ENCODE measurements around the gene NEK9.
A peak's percentile ranks its signal among the peaks of the same experiment; 100 is the strongest.

NEK9 gene

DNA sequence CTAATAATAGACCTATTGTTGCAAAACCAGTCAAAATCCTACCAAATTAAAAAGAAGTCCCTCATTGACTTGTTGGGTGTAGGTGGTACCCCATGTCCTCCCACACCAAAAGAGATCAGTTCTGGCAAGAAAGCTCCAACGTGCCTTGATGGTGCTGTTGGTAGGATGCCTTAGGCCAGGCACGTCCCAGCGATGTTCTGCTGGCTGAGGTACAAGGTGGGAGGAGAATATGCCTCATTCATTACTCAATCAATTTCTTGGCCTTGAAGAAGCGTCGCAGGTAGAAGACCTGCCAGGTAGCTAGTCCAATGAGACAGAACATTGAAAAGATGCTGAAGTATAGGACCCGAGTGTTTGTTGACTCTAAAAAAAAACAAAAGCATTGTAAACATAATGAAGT lies 7.8 kb upstream of the NEK9 start:
- no peak overlapping the region for H3K4me3 ChIP-seq (ENCODE audit: low read depth, low read length)
- TF ChIP-seq, protein P1, sequence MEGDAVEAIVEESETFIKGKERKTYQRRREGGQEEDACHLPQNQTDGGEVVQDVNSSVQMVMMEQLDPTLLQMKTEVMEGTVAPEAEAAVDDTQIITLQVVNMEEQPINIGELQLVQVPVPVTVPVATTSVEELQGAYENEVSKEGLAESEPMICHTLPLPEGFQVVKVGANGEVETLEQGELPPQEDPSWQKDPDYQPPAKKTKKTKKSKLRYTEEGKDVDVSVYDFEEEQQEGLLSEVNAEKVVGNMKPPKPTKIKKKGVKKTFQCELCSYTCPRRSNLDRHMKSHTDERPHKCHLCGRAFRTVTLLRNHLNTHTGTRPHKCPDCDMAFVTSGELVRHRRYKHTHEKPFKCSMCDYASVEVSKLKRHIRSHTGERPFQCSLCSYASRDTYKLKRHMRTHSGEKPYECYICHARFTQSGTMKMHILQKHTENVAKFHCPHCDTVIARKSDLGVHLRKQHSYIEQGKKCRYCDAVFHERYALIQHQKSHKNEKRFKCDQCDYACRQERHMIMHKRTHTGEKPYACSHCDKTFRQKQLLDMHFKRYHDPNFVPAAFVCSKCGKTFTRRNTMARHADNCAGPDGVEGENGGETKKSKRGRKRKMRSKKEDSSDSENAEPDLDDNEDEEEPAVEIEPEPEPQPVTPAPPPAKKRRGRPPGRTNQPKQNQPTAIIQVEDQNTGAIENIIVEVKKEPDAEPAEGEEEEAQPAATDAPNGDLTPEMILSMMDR (IDR thresholded peaks at IDR 0.05; ENCODE audit: low read depth, low read length) = no peak

DNA sequence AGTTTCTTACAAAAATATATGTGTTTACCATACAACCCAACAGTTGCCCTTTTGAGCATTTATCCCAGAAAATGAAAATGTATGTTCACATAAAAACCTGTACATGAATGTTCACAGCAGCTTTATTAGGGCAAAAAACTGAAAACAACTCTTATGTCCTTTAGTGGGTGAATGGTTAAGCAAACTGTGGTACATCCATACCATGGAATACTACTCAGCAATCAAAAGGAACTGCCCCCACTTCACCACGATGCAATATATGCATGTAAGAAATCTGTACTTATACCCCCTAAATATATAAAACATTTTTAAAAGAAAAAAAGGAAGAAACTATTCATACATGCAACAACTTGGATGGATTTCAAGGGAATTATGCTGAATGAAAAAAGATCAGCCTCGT lies 6.7 kb upstream of the NEK9 start:
- no peak overlapping the region for H3K4me3 ChIP-seq (ENCODE audit: low read depth, low read length)
- TF ChIP-seq, protein P1 (IDR thresholded peaks at IDR 0.05; ENCODE audit: low read depth, low read length) = no peak

DNA sequence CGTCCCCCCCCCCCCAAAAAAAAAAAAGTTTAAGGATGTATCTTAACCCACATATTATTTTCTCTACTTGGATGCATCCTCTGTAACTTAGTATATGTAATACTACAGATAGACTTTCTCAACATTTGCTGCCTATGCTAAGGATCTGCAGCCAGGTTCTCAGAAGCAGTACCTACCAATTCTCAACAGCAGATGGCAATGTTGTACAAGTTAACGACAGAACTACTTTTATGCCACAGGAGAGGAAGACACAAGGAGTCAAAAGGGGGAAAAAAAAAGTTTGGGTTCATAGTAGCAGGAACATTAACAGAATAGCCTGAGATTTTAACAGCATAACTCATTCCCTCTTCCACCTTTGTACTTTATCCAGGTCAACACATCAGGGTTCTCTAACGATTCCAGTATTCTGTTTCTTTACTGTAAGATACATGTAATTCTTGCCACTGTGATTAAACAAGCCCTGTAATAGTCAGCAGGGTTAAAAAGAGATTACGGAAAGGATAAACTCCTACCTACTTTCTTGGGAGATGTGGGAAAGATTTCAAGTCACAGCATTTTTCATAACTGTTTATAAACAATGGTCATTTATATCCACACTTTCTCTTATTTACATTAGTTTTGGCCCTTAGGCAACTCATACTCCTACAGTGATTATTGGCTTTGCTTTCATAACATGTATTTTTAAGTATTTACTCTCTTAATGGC lies 5.7 kb upstream of the NEK9 start:
- TF ChIP-seq, protein P1 (IDR thresholded peaks at IDR 0.05; ENCODE audit: low read depth, low read length) = peak; percentile 52; the same call in 1 of the 2 replicates
- H3K4me3 ChIP-seq (ENCODE audit: low read depth, low read length) = no peak overlapping the region

DNA sequence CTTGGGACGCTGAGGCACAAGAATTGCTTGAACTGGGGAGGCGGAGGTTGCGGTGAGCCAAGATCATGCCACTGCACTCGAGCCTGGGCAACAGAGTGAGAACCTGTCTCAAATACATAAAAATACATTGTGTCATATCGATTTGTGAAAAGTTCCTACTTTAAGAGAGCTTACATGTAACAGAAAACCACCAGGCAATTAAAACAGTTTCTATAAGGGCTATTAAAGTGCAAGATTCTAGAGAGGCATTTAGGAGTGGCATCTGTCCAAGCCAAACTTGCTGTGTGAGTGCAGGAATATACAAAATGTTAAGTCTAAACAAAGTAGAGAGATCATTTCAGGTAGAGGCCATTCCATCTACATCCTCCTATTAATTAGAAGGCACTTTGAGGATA lies 1.7 kb upstream of the NEK9 start:
- H3K4me3 ChIP-seq (ENCODE audit: low read depth, low read length) = no peak overlapping the region
- TF ChIP-seq, protein P1 (IDR thresholded peaks at IDR 0.05; ENCODE audit: low read depth, low read length) = no peak

DNA sequence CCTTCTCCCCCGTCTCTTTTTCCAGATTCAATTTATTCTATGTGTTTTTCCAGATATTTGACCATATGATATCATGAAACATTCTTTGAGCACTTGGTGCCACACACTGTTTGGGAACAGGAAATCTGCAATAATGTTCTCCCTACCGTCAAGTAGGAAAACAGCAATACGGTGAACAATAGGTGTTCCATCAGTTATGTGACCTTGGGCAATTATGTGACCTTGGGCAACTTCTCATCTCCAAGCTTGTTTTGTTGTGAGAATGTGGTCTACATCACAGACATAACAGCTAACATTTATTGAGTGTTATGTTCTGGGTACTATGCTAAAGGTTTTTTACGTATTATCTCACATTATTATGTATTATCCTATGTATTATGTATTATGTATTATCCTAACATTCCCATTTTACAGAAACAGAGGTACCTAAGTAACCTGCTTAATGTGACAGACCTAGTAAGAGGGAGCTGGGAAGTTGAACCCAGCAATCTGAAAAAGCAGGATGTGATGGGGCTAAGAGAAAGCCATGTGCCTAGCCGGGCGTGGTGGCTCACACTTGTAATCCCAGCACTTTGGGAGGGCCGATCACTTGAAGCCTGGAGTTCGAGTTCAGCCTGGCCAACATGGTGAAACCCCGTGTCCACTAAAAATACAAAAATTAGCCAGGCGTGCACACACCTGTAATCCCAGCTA lies 1.2 kb upstream of the NEK9 start:
- TF ChIP-seq, protein P1 (IDR thresholded peaks at IDR 0.05; ENCODE audit: low read depth, low read length) = no peak
- no peak overlapping the region for H3K4me3 ChIP-seq (ENCODE audit: low read depth, low read length)

DNA sequence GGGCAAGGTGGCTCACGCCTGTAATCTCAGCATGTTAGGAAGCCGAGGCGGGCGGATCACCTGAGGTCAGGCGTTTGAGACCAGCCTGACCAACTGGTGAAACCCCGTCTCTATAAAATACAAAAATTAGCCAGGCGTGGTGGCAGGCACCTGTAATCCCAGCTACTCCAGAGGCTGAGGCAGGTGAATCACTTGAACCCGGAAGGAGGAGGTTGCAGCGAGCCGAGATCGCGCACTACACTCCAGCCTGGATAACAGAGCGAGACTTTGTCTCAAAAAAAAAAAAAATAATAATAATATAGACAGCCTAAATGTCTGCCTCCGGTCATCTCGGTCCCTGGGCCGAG lies 599 bp upstream of the NEK9 start:
- peak overlapping the region; percentile 62 for H3K4me3 ChIP-seq (ENCODE audit: low read depth, low read length)

DNA sequence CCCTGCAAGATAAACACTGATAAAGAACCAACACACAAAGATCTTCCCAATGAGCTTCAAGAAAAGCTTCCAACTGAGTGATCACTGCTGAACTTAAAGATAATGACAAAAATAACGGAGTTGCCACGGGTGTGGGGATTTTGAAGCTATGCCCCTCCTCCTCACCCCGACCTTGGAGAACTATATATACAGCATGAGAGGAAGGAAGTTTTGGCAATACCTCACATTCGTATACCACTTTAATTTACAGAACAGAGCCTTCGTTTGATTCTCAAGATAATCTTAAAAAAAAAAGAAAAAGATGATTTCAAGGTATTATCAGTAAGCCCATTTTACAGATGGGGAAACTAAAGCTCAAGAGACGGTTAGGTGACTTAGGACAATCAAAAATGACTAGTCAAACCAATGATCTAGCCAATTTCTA lies 715 bp downstream of the NEK9 start:
- peak overlapping the region; percentile 62 for H3K4me3 ChIP-seq (ENCODE audit: low read depth, low read length)
- TF ChIP-seq, protein P1 (IDR thresholded peaks at IDR 0.05; ENCODE audit: low read depth, low read length) = no peak

Data from WI38 (cell line).